HG02642 (cell line): ENCODE results near the gene RNU1-4.
"Not testable (repeated sequence)": the region's sequence is repeated elsewhere in the genome, so short reads cannot be mapped to it uniquely, and the experiment has no call there.

ENCODE experiments used
- ATAC-seq: cut with Tn5 transposase; IDR thresholded peaks from one replicate; pipeline ENCODE4 v1.9.1; 2021; ENCODE audit warnings: mild to moderate bottlenecking; ENCODE audit not compliant: unreplicated experiment, poor library complexity

Gene RNU1-4

GRCh38 chr1:16707130-16708093 is 32.9 kb upstream of the RNU1-4 start:
- not testable (repeated sequence) for ATAC-seq

GRCh38 chr1:16708704-16709103 is 31.6 kb upstream of the RNU1-4 start:
- ATAC-seq = not testable (repeated sequence)

- peak; percentile 54 for ATAC-seq
Measured at GRCh38 chr1:16709659-16710087, 30.6 kb upstream of the RNU1-4 start.

- ATAC-seq = not testable (repeated sequence)
Measured at GRCh38 chr1:16710618-16711017, 29.7 kb upstream of the RNU1-4 start.

GRCh38 chr1:16712131-16712530 is 28.2 kb upstream of the RNU1-4 start:
- not testable (repeated sequence) for ATAC-seq

GRCh38 chr1:16712582-16712981 is 27.7 kb upstream of the RNU1-4 start:
- not testable (repeated sequence) for ATAC-seq

GRCh38 chr1:16712984-16713383 is 27.3 kb upstream of the RNU1-4 start:
- not testable (repeated sequence) for ATAC-seq

- not testable (repeated sequence) for ATAC-seq
Measured at GRCh38 chr1:16713480-16713879, 26.8 kb upstream of the RNU1-4 start.

GRCh38 chr1:16716691-16717335 is 23.5 kb upstream of the RNU1-4 start:
- no peak for ATAC-seq

- ATAC-seq = no peak
Measured at GRCh38 chr1:16717336-16718098, 22.8 kb upstream of the RNU1-4 start.

GRCh38 chr1:16718099-16718907 is 22.0 kb upstream of the RNU1-4 start:
- ATAC-seq = not testable (repeated sequence)

- ATAC-seq = no peak
Measured at GRCh38 chr1:16718908-16719533, 21.3 kb upstream of the RNU1-4 start.

GRCh38 chr1:16719571-16720350 is 20.6 kb upstream of the RNU1-4 start:
- ATAC-seq = no peak

- ATAC-seq = no peak
Measured at GRCh38 chr1:16720351-16721223, 19.7 kb upstream of the RNU1-4 start.

GRCh38 chr1:16721871-16722641 is 18.3 kb upstream of the RNU1-4 start:
- no peak for ATAC-seq

GRCh38 chr1:16724718-16725438 is 15.4 kb upstream of the RNU1-4 start:
- ATAC-seq = no peak
